ENCODE results near the gene ESR2. TPM values are rescaled to one million over a fixed set of nuclear protein-coding genes. Genes with fewer than 3 reads are reported as not detected.

ESR2 gene
- total and polyA plus RNA-seq, 2 of the 8 experiments (the other 6 are each of a cell fraction or from before 2014, with no cell fraction given) = 0.19 to 0.23 TPM

- no peak overlapping the region for H3K56ac ChIP-seq (replicated peaks; ENCODE audit: insufficient read length, low read depth, low read length)
- H3K27ac ChIP-seq (ENCODE audit: low read depth, low read length) = no peak overlapping the region
- H2AFZ ChIP-seq (ENCODE audit: low read length) = no peak overlapping the region
- no peak overlapping the region for H2BK15ac ChIP-seq (ENCODE audit: low read length)
- no peaks in the 10 kb centered on the region for H3K79me1 ChIP-seq (ENCODE audit: low read depth, low read length)
- WGBS, 2 experiments (ENCODE audit: extremely low coverage in 1 of 2, insufficient coverage in 1 of 2, insufficient read length in 1 of 2, insufficient replicate concordance in 2 of 2, low coverage in 1 of 2, low lambda C conversion rate in 2 of 2, missing lambda C conversion rate in 1 of 2) = 88% methylated on average over 9 of the region's 10 CpGs; no CpG with 5 or more reads in 1 of the 2 experiments
- no peak overlapping the region for H4K5ac ChIP-seq (ENCODE audit: insufficient read length, low read depth, low read length)
- FAIRE-seq (no peak), DNase-seq (ENCODE audit: low read depth in 1 of 2, low spot score in 2 of 2) (no peak)
- no peak overlapping the region for H3K4ac ChIP-seq (replicated peaks; ENCODE audit: insufficient read length, low read depth, low read length)
- no peak overlapping the region for H3K4me2 ChIP-seq (ENCODE audit: insufficient read depth in 1 of 2, low read depth in 2 of 2, low read length in 2 of 2)
- no peak overlapping the region for H3K23ac ChIP-seq (ENCODE audit: insufficient read length)
- no peak overlapping the region for H3K18ac ChIP-seq (ENCODE audit: extremely low read depth, low read length)
- no peak overlapping the region for H2BK20ac ChIP-seq (ENCODE audit: low read length)
- H2BK5ac ChIP-seq (ENCODE audit: low read depth, low read length) = no peak overlapping the region
- no peak overlapping the region for H2AK5ac ChIP-seq (ENCODE audit: low read depth, low read length)
- H2BK120ac ChIP-seq (replicated peaks; ENCODE audit: low read depth, low read length) = no peak overlapping the region
- ChIA-PET POLR2A (ENCODE audit: partially characterized antibody) (interaction anchor here (0.9 kb wide), 1 partner anchor 163 kb away, joined by 5 read pairs; the partner anchor contains the start of gene MTHFD1), CTCF (ENCODE audit: partially characterized antibody) (interaction anchor here (0.7 to 1.6 kb wide), 5 partner anchors 11 to 70 kb away, joined by 3 to 4 read pairs (median 4); no protein-coding TSS in a partner anchor)
- H3K23me2 ChIP-seq (ENCODE audit: low read depth, low read length) = no peaks in the 10 kb centered on the region
- peaks cover 7 to 61% (median 34%) of the 10 kb centered on the region in 4 experiments for H3K36me3 ChIP-seq (ENCODE audit: control insufficient read depth in 2 of 4, insufficient read depth in 4 of 4, low read length in 3 of 4)
- no peaks in the 10 kb centered on the region for H3K4me1 ChIP-seq (replicated peaks in 1 of 4; ENCODE audit: control insufficient read depth in 3 of 4, insufficient read depth in 4 of 4, low read length in 3 of 4)
- no peak overlapping the region for H4K8ac ChIP-seq (ENCODE audit: extremely low read depth, insufficient read depth, low read length)
- H3K27me3 ChIP-seq (replicated peaks in 1 of 4; ENCODE audit: control insufficient read depth in 3 of 4, extremely low read depth in 1 of 4, insufficient read depth in 3 of 4, low read length in 3 of 4) = no peaks in the 10 kb centered on the region
- no peak overlapping the region for H3K14ac ChIP-seq (ENCODE audit: insufficient read length)
- H3K9ac ChIP-seq (replicated peaks in 1 of 4; ENCODE audit: extremely low read depth in 1 of 4, low read depth in 3 of 4, low read length in 3 of 4) = no peak overlapping the region
- peaks cover 0 to 1% of the 10 kb centered on the region in 2 experiments for H4K20me1 ChIP-seq (replicated peaks in 1 of 2; ENCODE audit: control insufficient read depth in 1 of 2, insufficient read depth in 2 of 2, low read length in 2 of 2)
- H2BK12ac ChIP-seq (ENCODE audit: low read depth, low read length) = no peak overlapping the region
- no peaks in the 10 kb centered on the region for H3K9me3 ChIP-seq (ENCODE audit: insufficient read depth in 2 of 2, low read depth in 1 of 2, low read length in 1 of 2)
- H3K79me2 ChIP-seq (ENCODE audit: control insufficient read depth in 1 of 2, insufficient read depth in 2 of 2, low read length in 2 of 2) = no peaks in the 10 kb centered on the region
- no peak overlapping the region for H4K91ac ChIP-seq (replicated peaks; ENCODE audit: insufficient read length, low read length)
- no peak overlapping the region for H3K4me3 ChIP-seq (ENCODE audit: extremely low read depth in 1 of 4, insufficient read depth in 2 of 4, low read depth in 3 of 4, low read length in 4 of 4)
- TF ChIP-seq TAF7 (optimal IDR thresholded peaks at IDR 0.05; ENCODE audit: borderline replicate concordance, low read depth, low read length) (no peak), SP4 (IDR thresholded peaks at IDR 0.05; ENCODE audit: low read length) (no peak), E2F6 (IDR thresholded peaks at IDR 0.05) (no peak), ASH2L (IDR thresholded peaks at IDR 0.05; ENCODE audit: low read length) (no peak), PHF8 (conservative IDR thresholded peaks at IDR 0.05; ENCODE audit: low read depth, low read length) (no peak), RNF2 (IDR thresholded peaks at IDR 0.05; ENCODE audit: borderline replicate concordance, low read depth, low read length, missing control alignments, poor library complexity, severe bottlenecking) (no peak), FOSL1 (IDR thresholded peaks at IDR 0.05; ENCODE audit: insufficient read depth, low read depth, low read length) (no peak), POLR2AphosphoS5 (IDR thresholded peaks at IDR 0.05; ENCODE audit: low read depth, low read length) (no peak), CREB1 (IDR thresholded peaks at IDR 0.05) (no peak), RFX5 (IDR thresholded peaks at IDR 0.05; ENCODE audit: borderline replicate concordance, low read depth, low read length) (no peak), KDM5A (IDR thresholded peaks at IDR 0.05; ENCODE audit: low read length) (no peak), CEBPB (IDR thresholded peaks at IDR 0.05; ENCODE audit: low read depth, low read length) (no peak), TCF12 (IDR thresholded peaks at IDR 0.05; ENCODE audit: low read depth, low read length) (no peak), JUN (IDR thresholded peaks at IDR 0.05; ENCODE audit: low read depth, low read length) (no peak)
Measured at GRCh38 chr14:64225151-64225757, 68.9 kb downstream of the ESR2 start.
